Memory B cell (primary cell): ENCODE measurements around the gene CCDC178.

Source experiments
- ATAC-seq: fragments of 150-1000 bp; cut with Tn5 transposase; 2 replicates; pipeline ENCODE4 v1.10.0; 2021; ENCODE audit warnings: low read depth, mild to moderate bottlenecking, moderate library complexity
- DNase-seq, 2 donors: peaks; one replicate each; pipeline ENCODE4 v3.0.0; 2022; ENCODE audit warnings: low spot score in 2 of 2
- H3K27ac Mint-ChIP-seq: one replicate; pipeline ENCODE4 v1.8.0; 2022; ENCODE audit warnings: mild to moderate bottlenecking, moderate library complexity, mixed read lengths
- H3K27me3 Mint-ChIP-seq: one replicate; pipeline ENCODE4 v1.8.0; 2022; ENCODE audit warnings: mixed read lengths
- H3K36me3 Mint-ChIP-seq: one replicate; pipeline ENCODE4 v1.8.0; 2022; ENCODE audit warnings: mild to moderate bottlenecking, mixed read lengths
- H3K4me1 Mint-ChIP-seq: one replicate; pipeline ENCODE4 v1.8.0; 2022; ENCODE audit warnings: mixed read lengths
- H3K4me3 Mint-ChIP-seq: one replicate; pipeline ENCODE4 v1.8.0; 2022; ENCODE audit warnings: mild to moderate bottlenecking, moderate library complexity, mixed read lengths
- H3K9me3 Mint-ChIP-seq: one replicate; pipeline ENCODE4 v1.8.0; 2022; ENCODE audit warnings: mixed read lengths

The CCDC178 gene, protein sequence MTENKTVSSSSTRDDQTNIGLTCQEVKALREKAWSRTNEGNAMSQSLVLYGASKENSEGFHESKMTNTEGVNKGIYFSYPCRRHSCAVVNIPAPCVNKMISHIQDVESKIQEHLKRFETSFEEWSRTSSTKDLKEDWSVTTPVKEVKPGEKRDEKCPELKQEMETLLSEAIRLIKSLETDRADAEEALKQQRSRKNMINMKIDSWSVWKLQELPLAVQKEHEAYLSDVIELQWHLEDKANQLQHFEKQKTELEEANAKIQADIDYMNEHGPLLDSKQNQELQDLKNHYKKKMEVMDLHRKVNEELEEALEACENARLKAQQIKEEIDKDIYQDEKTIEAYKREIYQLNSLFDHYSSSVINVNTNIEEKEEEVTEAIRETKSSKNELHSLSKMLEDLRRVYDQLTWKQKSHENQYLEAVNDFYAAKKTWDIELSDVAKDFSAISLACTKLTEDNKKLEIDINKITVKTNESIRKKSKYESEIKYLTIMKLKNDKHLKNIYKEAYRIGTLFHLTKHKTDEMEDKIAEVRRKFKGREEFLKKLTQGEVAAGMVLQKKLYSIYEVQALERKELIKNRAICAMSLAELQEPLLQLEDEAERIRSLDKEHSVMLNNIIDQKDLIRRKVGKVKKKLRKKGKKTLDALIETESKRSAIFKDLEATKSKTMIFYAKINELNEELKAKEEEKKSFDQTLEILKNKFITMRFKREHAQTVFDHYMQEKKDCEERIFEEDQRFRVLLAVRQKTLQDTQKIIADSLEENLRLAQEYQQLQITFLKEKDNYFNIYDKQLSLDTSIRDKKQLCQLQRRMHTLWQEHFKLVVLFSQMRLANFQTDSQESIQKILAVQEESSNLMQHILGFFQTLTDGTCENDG

DNA sequence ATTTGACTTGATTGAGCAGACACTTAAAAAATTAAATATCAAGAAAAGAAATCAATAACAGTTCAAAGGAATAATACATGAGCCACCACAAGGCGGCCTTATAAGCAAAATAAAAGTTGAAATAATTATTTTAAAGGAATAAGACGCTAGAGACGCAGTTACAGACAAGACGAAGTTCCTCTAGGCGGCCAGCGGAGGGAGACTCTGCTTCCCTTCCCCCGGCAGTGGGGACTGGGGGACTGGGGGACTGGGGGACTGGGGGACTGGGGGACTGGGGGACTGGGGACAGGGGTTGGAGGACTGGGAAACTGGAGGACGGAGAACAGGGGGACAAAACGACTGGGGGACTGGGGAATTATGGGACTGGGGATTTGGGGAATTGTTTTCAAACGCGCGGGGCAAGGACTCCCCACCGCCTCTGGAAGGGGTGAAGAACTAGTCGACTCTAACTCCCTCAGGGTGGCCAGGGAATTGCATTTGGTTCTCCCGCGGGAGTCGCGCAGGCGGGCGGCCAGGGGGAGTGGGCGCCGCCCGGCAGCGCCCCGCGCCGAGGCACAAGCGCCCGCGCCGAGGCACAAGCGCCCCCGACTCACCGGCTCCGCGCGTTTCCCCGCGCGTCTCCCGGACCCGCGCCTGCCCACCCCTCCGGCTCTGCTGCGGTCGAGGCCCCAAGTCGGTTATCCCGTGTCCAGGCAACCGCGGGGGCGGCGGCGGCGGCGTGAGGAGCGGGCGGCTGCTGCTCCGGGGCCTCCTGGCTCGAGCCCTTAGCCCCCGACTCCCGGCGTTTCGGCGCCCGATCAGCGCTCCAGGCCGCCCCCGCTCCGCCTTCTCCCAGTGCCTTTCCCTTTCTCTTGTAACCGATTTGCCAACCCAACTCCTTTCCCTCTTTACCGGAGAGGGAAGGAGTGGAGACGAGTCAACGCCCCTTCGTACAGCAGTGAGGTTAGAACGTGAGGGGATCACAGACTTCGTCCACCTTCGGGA, at the start of gene CCDC178:
Gene CCDC178 (minus strand): TSS at position 662 of the 984 bp plus-strand sequence. CDS start 28,633 bp downstream, outside the sequence.
- Mint-ChIP-seq H3K27ac (no peak within 1 kb of the TSS), H3K36me3 (no peaks in the 10 kb centered on the region), H3K9me3 (peaks cover 3% of the 10 kb centered on the region), H3K4me3 (no peak within 1 kb of the TSS), H3K4me1 (no peaks in the 10 kb centered on the region), H3K27me3 (peaks cover 16% of the 10 kb centered on the region)
- DNase-seq (no peak), ATAC-seq (no peak)

- no peak overlapping the region for H3K4me3 Mint-ChIP-seq
- H3K36me3 Mint-ChIP-seq: no peaks in the 10 kb centered on the region
- no peak for DNase-seq
- H3K9me3 Mint-ChIP-seq: no peaks in the 10 kb centered on the region
- H3K27ac Mint-ChIP-seq: no peak overlapping the region
- H3K4me1 Mint-ChIP-seq: no peaks in the 10 kb centered on the region
- no peak for ATAC-seq
- H3K27me3 Mint-ChIP-seq: no peaks in the 10 kb centered on the region
Observed at GRCh38 chr18:33483908-33484307, 43.4 kb upstream of the CCDC178 start.

DNA sequence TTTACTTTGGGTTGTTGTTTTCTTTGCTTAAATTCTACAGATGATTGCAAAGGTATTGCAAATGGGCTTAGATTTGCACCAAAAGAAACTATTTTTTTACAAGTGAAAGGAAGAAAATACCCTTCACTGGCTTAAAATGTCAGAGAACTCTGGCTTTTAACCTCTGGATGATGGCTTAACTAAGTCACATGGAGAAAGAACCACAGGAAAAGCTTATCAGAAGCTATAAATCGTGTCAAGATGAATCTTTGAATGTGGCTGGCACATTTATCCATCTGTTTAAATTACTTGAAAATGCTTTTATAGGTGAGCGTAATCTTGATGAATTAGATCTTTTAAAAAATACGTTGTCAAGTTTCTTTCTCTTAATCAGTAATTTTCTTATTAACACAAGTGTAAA, 32.0 kb upstream of the CCDC178 start:
- Mint-ChIP-seq H3K36me3 (no peaks in the 10 kb centered on the region), H3K4me3 (no peak overlapping the region), H3K4me1 (no peaks in the 10 kb centered on the region), H3K27ac (no peak overlapping the region), H3K9me3 (no peaks in the 10 kb centered on the region), H3K27me3 (no peaks in the 10 kb centered on the region)
- no peak for ATAC-seq
- no peak for DNase-seq

- no peak for DNase-seq
- H3K27ac Mint-ChIP-seq: no peak overlapping the region
- H3K9me3 Mint-ChIP-seq: no peaks in the 10 kb centered on the region
- no peaks in the 10 kb centered on the region for H3K4me1 Mint-ChIP-seq
- no peak for ATAC-seq
- H3K4me3 Mint-ChIP-seq: no peak overlapping the region
- H3K27me3 Mint-ChIP-seq: no peaks in the 10 kb centered on the region
- no peaks in the 10 kb centered on the region for H3K36me3 Mint-ChIP-seq
Observed at GRCh38 chr18:33470216-33470615, 29.7 kb upstream of the CCDC178 start.

DNA sequence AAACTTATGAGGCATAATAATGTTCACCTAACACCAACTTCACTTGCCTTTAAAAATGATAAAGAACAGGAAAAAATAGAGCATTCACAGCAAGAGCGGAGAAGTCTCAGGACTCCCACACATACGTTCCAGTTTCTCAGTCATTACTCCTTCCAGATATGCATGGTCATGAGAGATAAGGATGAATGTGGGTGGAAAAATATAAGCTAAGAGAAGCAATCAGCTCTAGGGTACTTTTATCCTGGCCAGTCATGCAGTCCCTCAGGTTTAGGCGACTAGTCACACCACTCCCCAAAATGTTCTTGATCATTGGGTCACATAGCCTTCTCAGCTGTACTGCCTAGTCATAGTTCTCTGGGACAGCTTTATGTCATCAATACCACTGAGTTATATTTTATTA, 29.2 kb upstream of the CCDC178 start:
- DNase-seq (no peak), ATAC-seq (no peak)
- no peak overlapping the region for H3K4me3 Mint-ChIP-seq
- H3K27ac Mint-ChIP-seq: no peak overlapping the region
- no peaks in the 10 kb centered on the region for H3K36me3 Mint-ChIP-seq
- no peaks in the 10 kb centered on the region for H3K4me1 Mint-ChIP-seq
- no peaks in the 10 kb centered on the region for H3K9me3 Mint-ChIP-seq
- no peaks in the 10 kb centered on the region for H3K27me3 Mint-ChIP-seq

GRCh38 chr18:33467531-33467930, 27.0 kb upstream of the CCDC178 start:
- ATAC-seq (no peak), DNase-seq (no peak)
- Mint-ChIP-seq H3K36me3 (no peaks in the 10 kb centered on the region), H3K4me1 (no peaks in the 10 kb centered on the region), H3K27me3 (no peaks in the 10 kb centered on the region), H3K27ac (no peak overlapping the region), H3K4me3 (no peak overlapping the region), H3K9me3 (no peaks in the 10 kb centered on the region)

DNA sequence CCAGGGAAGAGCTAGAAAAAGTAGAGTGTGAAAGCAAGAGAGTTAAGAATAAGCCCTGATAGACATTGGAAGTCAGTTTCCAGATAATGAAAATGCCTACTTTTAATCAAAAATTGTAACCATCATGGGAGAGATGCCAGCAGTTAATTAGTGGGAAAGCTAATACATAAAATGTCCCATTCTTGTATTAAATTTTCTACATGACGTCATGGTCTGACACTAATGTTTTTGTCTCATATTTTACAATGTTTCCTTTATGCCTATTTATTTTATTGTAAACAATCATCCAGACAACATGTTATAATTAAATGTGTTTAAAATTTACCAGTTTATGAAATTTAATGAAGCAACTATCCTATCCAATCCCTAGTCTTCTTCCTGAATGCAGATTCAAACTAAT, 26.3 kb upstream of the CCDC178 start:
- H3K4me1 Mint-ChIP-seq: no peaks in the 10 kb centered on the region
- no peak for DNase-seq

DNA sequence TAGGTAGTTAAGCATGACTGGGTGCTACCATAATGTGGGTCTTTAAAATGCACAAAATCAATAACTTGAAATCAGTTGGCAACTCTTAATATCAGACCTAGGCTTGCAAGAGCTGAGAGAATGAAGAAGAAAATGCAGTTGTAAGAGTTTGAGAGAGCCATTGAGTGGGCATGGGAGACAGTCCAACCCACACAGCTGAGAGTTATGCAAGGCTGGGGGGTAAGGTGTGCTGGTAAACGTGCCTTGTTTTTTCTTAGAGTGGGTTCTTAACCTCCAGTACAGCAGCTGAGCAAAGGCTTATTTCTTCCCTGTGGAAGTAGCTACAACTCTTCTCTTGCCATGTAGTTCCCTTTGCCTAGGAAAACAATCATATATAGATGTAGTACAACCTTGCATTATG, 20.2 kb upstream of the CCDC178 start:
- DNase-seq (no peak), ATAC-seq (no peak)
- Mint-ChIP-seq H3K27me3 (no peaks in the 10 kb centered on the region), H3K36me3 (no peaks in the 10 kb centered on the region), H3K4me3 (no peak overlapping the region), H3K27ac (no peak overlapping the region), H3K4me1 (no peaks in the 10 kb centered on the region), H3K9me3 (peaks cover 2% of the 10 kb centered on the region)

More for the DNA sequence above, 26.3 kb upstream of the CCDC178 start:
- H3K9me3 Mint-ChIP-seq: no peaks in the 10 kb centered on the region
- no peaks in the 10 kb centered on the region for H3K36me3 Mint-ChIP-seq
- H3K4me3 Mint-ChIP-seq: no peak overlapping the region
- no peaks in the 10 kb centered on the region for H3K27me3 Mint-ChIP-seq
- no peak overlapping the region for H3K27ac Mint-ChIP-seq
- ATAC-seq: no peak

DNA sequence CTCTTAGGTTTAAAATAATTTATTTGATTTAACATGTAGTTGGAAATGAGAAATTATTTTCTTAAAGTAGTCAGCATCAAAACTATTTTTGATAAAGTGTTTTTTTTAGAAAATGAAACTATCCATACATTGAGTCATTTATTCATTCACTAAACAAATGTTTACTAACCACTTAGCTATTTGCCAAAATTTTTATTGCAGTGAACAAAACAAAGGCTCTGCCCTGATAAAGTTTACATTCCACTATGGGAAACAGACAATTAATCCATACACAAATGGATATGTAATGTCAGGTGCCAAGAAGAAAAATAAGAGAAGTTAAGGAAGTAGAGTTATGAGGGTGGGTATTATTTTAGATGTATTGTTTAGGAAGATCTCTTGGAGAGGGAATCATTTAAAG, 19.1 kb upstream of the CCDC178 start:
- DNase-seq: no peak
- H3K9me3 Mint-ChIP-seq: peaks cover 2% of the 10 kb centered on the region

GRCh38 chr18:33446604-33447003, 6.1 kb upstream of the CCDC178 start:
- no peaks in the 10 kb centered on the region for H3K27me3 Mint-ChIP-seq
- H3K27ac Mint-ChIP-seq: no peak overlapping the region
- no peak for DNase-seq

More for the DNA sequence above, 19.1 kb upstream of the CCDC178 start:
- H3K4me1 Mint-ChIP-seq: no peaks in the 10 kb centered on the region
- ATAC-seq: no peak
- no peaks in the 10 kb centered on the region for H3K36me3 Mint-ChIP-seq
- no peak overlapping the region for H3K27ac Mint-ChIP-seq
- no peak overlapping the region for H3K4me3 Mint-ChIP-seq
- no peaks in the 10 kb centered on the region for H3K27me3 Mint-ChIP-seq

DNA sequence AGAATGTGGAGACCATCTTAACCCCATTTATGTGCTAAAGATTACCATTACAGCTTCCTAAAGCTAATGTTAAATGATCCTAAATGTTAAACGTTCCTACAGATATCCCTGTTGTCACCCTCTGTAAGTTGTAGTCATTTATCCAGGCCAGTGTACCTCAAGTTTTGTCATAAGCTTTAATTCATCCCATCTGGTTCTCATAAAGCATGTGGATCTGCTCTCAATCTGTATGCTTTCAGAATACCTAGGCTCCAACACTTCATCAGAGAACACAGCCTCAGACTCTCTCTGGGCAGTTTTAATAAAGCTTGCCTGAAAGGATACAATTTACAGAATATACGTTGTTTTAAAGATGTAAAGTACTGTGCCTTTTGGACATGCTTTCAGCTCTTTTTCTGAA, 4.2 kb upstream of the CCDC178 start:
- Mint-ChIP-seq H3K9me3 (no peaks in the 10 kb centered on the region), H3K4me1 (no peaks in the 10 kb centered on the region), H3K36me3 (no peaks in the 10 kb centered on the region), H3K4me3 (no peak overlapping the region), H3K27me3 (peaks cover 3% of the 10 kb centered on the region), H3K27ac (no peak overlapping the region)
- DNase-seq: no peak
- no peak for ATAC-seq

More at GRCh38 chr18:33446604-33447003, 6.1 kb upstream of the CCDC178 start:
- ATAC-seq: no peak
- Mint-ChIP-seq H3K4me1 (no peaks in the 10 kb centered on the region), H3K4me3 (no peak overlapping the region), H3K9me3 (no peaks in the 10 kb centered on the region), H3K36me3 (no peaks in the 10 kb centered on the region)

DNA sequence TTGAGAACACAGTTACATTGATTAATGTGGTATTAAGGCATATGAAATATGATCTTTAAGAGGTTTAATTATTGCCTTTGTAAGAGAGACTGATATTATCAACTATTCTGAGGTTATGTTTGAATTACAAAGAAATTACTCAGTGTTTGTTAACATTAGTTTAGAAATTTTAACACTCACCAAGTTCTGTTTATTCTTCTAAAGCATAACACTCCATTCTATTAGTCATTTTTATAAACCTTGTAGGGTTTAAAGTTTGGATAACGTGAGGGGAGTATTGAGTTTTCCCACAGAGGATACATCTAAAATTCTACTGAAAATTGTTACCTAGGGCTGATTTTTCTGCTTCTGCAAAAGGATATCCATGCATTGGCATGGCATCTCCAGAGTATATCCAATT, 7.7 kb downstream of the CCDC178 start:
- H3K27me3 Mint-ChIP-seq: peaks cover 2% of the 10 kb centered on the region
- no peak overlapping the region for H3K4me3 Mint-ChIP-seq

DNA sequence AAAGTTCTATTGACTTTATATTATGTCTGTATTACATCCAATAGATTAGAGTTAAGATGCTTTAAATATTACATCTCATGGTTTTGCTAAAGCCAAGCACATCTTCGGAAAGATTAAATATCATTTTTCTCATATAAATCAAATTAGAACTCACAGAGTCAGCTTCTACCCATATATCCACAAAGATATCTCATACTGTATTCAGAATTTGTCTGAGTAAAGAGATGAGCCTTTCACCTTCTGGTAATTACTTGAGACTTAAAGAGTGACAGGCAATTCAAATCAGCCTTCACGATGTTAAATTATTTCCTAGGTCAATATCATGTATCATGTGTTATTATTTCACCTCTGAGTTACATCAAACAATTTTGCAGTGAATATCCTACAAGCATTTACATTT, 13.0 kb downstream of the CCDC178 start:
- DNase-seq (no peak), ATAC-seq (no peak)
- no peak overlapping the region for H3K4me3 Mint-ChIP-seq
- no peaks in the 10 kb centered on the region for H3K9me3 Mint-ChIP-seq
- H3K27me3 Mint-ChIP-seq: no peaks in the 10 kb centered on the region
- no peaks in the 10 kb centered on the region for H3K36me3 Mint-ChIP-seq
- H3K4me1 Mint-ChIP-seq: no peaks in the 10 kb centered on the region
- no peak overlapping the region for H3K27ac Mint-ChIP-seq

More for the DNA sequence above, 7.7 kb downstream of the CCDC178 start:
- no peaks in the 10 kb centered on the region for H3K9me3 Mint-ChIP-seq
- no peak for DNase-seq
- H3K36me3 Mint-ChIP-seq: no peaks in the 10 kb centered on the region
- no peak for ATAC-seq
- H3K27ac Mint-ChIP-seq: no peak overlapping the region
- H3K4me1 Mint-ChIP-seq: no peaks in the 10 kb centered on the region
